ENCODE results near the gene SLC9A3. TPM values are rescaled to one million over a fixed set of nuclear protein-coding genes. Genes with fewer than 3 reads are reported as not detected.

Gene SLC9A3
- total RNA-seq, 1 experiment from 2014 or later, result 2.0 TPM

- peaks cover 46% of the 10 kb centered on the region for H3K4me1 ChIP-seq (ENCODE audit: low read length)
- no peaks in the 10 kb centered on the region for H3K9me3 ChIP-seq (ENCODE audit: low read length)
- H3K27me3 ChIP-seq (ENCODE audit: low read length), result no peaks in the 10 kb centered on the region
- H3K36me3 ChIP-seq (ENCODE audit: insufficient read depth, low read length), result no peaks in the 10 kb centered on the region
- H3K9me2 ChIP-seq (replicated peaks; ENCODE audit: insufficient read depth, low read length), result no peaks in the 10 kb centered on the region
- no peaks in the 10 kb centered on the region for H3K79me2 ChIP-seq (ENCODE audit: low read length)
- no peak overlapping the region for H3K4me3 ChIP-seq (ENCODE audit: low read length)
- DNase-seq, result no peak
- no peak overlapping the region for H3K27ac ChIP-seq (ENCODE audit: low read length)
- H3K4me2 ChIP-seq (ENCODE audit: low read depth, low read length, poor library complexity, severe bottlenecking), result peak overlapping the region; percentile 33
- 0 out of 2 replicates have a peak overlapping the region, but pooled peaks have one; percentile 1 for H3K9ac ChIP-seq (ENCODE audit: low read length)
- H2AFZ ChIP-seq (ENCODE audit: low read length), result no peak overlapping the region
- H4K20me1 ChIP-seq (ENCODE audit: insufficient read depth, low read depth, low read length), result no peaks in the 10 kb centered on the region
Observed at GRCh38 chr5:526456-527088, 2.3 kb upstream of the SLC9A3 start.

GRCh38 chr5:525916-526315 lies 1.7 kb upstream of the SLC9A3 start:
- Histone ChIP-seq H3K27ac (ENCODE audit: low read length) (no peak overlapping the region), H3K9ac (ENCODE audit: low read length) (no peak overlapping the region), H3K4me3 (ENCODE audit: low read length) (no peak overlapping the region), H3K9me3 (ENCODE audit: low read length) (no peaks in the 10 kb centered on the region), H3K4me2 (ENCODE audit: low read depth, low read length, poor library complexity, severe bottlenecking) (no peak overlapping the region), H2AFZ (ENCODE audit: low read length) (no peak overlapping the region), H3K4me1 (ENCODE audit: low read length) (peaks cover 40% of the 10 kb centered on the region), H4K20me1 (ENCODE audit: insufficient read depth, low read depth, low read length) (no peaks in the 10 kb centered on the region), H3K27me3 (ENCODE audit: low read length) (no peaks in the 10 kb centered on the region), H3K36me3 (ENCODE audit: insufficient read depth, low read length) (no peaks in the 10 kb centered on the region), H3K79me2 (ENCODE audit: low read length) (no peaks in the 10 kb centered on the region), H3K9me2 (replicated peaks; ENCODE audit: insufficient read depth, low read length) (no peaks in the 10 kb centered on the region)
- no peak for DNase-seq

- H3K9me2 ChIP-seq (replicated peaks; ENCODE audit: insufficient read depth, low read length), result no peaks in the 10 kb centered on the region
- H3K4me3 ChIP-seq (ENCODE audit: low read length), result no peak overlapping the region
- no peaks in the 10 kb centered on the region for H3K36me3 ChIP-seq (ENCODE audit: insufficient read depth, low read length)
- H3K27ac ChIP-seq (ENCODE audit: low read length), result no peak overlapping the region
- DNase-seq, result no peak
- no peak overlapping the region for H3K9ac ChIP-seq (ENCODE audit: low read length)
- no peak overlapping the region for H3K4me2 ChIP-seq (ENCODE audit: low read depth, low read length, poor library complexity, severe bottlenecking)
- H3K4me1 ChIP-seq (ENCODE audit: low read length), result peaks cover 40% of the 10 kb centered on the region
- no peaks in the 10 kb centered on the region for H3K79me2 ChIP-seq (ENCODE audit: low read length)
- H2AFZ ChIP-seq (ENCODE audit: low read length), result no peak overlapping the region
- no peaks in the 10 kb centered on the region for H3K27me3 ChIP-seq (ENCODE audit: low read length)
- no peaks in the 10 kb centered on the region for H3K9me3 ChIP-seq (ENCODE audit: low read length)
- H4K20me1 ChIP-seq (ENCODE audit: insufficient read depth, low read depth, low read length), result no peaks in the 10 kb centered on the region
Observed at GRCh38 chr5:524973-525761, 918 bp upstream of the SLC9A3 start.

- Histone ChIP-seq H3K79me2 (ENCODE audit: low read length) (no peaks in the 10 kb centered on the region), H3K9me3 (ENCODE audit: low read length) (no peaks in the 10 kb centered on the region), H2AFZ (ENCODE audit: low read length) (no peak overlapping the region), H4K20me1 (ENCODE audit: insufficient read depth, low read depth, low read length) (no peaks in the 10 kb centered on the region), H3K4me3 (ENCODE audit: low read length) (no peak overlapping the region), H3K36me3 (ENCODE audit: insufficient read depth, low read length) (no peaks in the 10 kb centered on the region), H3K27me3 (ENCODE audit: low read length) (no peaks in the 10 kb centered on the region), H3K9me2 (replicated peaks; ENCODE audit: insufficient read depth, low read length) (no peaks in the 10 kb centered on the region), H3K9ac (ENCODE audit: low read length) (no peak overlapping the region), H3K4me2 (ENCODE audit: low read depth, low read length, poor library complexity, severe bottlenecking) (no peak overlapping the region), H3K4me1 (ENCODE audit: low read length) (peaks cover 26% of the 10 kb centered on the region), H3K27ac (ENCODE audit: low read length) (no peak overlapping the region)
- DNase-seq, result no peak
Observed at GRCh38 chr5:523441-524222, 617 bp downstream of the SLC9A3 start.

GRCh38 chr5:522899-523440 lies 1.3 kb downstream of the SLC9A3 start:
- Histone ChIP-seq H3K27me3 (ENCODE audit: low read length) (no peaks in the 10 kb centered on the region), H3K4me1 (ENCODE audit: low read length) (peaks cover 24% of the 10 kb centered on the region), H3K4me3 (ENCODE audit: low read length) (no peak overlapping the region), H3K9me3 (ENCODE audit: low read length) (no peaks in the 10 kb centered on the region), H3K27ac (ENCODE audit: low read length) (no peak overlapping the region), H3K9ac (ENCODE audit: low read length) (no peak overlapping the region), H2AFZ (ENCODE audit: low read length) (no peak overlapping the region), H3K9me2 (replicated peaks; ENCODE audit: insufficient read depth, low read length) (no peaks in the 10 kb centered on the region), H3K36me3 (ENCODE audit: insufficient read depth, low read length) (no peaks in the 10 kb centered on the region), H3K4me2 (ENCODE audit: low read depth, low read length, poor library complexity, severe bottlenecking) (no peak overlapping the region), H3K79me2 (ENCODE audit: low read length) (no peaks in the 10 kb centered on the region), H4K20me1 (ENCODE audit: insufficient read depth, low read depth, low read length) (no peaks in the 10 kb centered on the region)
- no peak for DNase-seq

- Histone ChIP-seq H4K20me1 (ENCODE audit: insufficient read depth, low read depth, low read length) (no peaks in the 10 kb centered on the region), H3K79me2 (ENCODE audit: low read length) (no peaks in the 10 kb centered on the region), H3K9me2 (replicated peaks; ENCODE audit: insufficient read depth, low read length) (no peaks in the 10 kb centered on the region), H3K27ac (ENCODE audit: low read length) (no peak overlapping the region), H3K9ac (ENCODE audit: low read length) (no peak overlapping the region), H2AFZ (ENCODE audit: low read length) (no peak overlapping the region), H3K4me1 (ENCODE audit: low read length) (peaks cover 16% of the 10 kb centered on the region), H3K4me3 (ENCODE audit: low read length) (no peak overlapping the region), H3K27me3 (ENCODE audit: low read length) (no peaks in the 10 kb centered on the region), H3K4me2 (ENCODE audit: low read depth, low read length, poor library complexity, severe bottlenecking) (no peak overlapping the region), H3K9me3 (ENCODE audit: low read length) (no peaks in the 10 kb centered on the region), H3K36me3 (ENCODE audit: insufficient read depth, low read length) (no peaks in the 10 kb centered on the region)
- no peak for DNase-seq
Observed at GRCh38 chr5:522116-522515, 2.1 kb downstream of the SLC9A3 start.

GRCh38 chr5:521680-522079 lies 2.6 kb downstream of the SLC9A3 start:
- Histone ChIP-seq H4K20me1 (ENCODE audit: insufficient read depth, low read depth, low read length) (no peaks in the 10 kb centered on the region), H2AFZ (ENCODE audit: low read length) (no peak overlapping the region), H3K9ac (ENCODE audit: low read length) (no peak overlapping the region), H3K9me3 (ENCODE audit: low read length) (no peaks in the 10 kb centered on the region), H3K4me1 (ENCODE audit: low read length) (peaks cover 11% of the 10 kb centered on the region), H3K9me2 (replicated peaks; ENCODE audit: insufficient read depth, low read length) (no peaks in the 10 kb centered on the region), H3K4me3 (ENCODE audit: low read length) (no peak overlapping the region), H3K79me2 (ENCODE audit: low read length) (no peaks in the 10 kb centered on the region), H3K27ac (ENCODE audit: low read length) (no peak overlapping the region), H3K4me2 (ENCODE audit: low read depth, low read length, poor library complexity, severe bottlenecking) (no peak overlapping the region), H3K27me3 (ENCODE audit: low read length) (no peaks in the 10 kb centered on the region), H3K36me3 (ENCODE audit: insufficient read depth, low read length) (no peaks in the 10 kb centered on the region)
- no peak for DNase-seq

- H2AFZ ChIP-seq (ENCODE audit: low read length), result no peak overlapping the region
- H4K20me1 ChIP-seq (ENCODE audit: insufficient read depth, low read depth, low read length), result no peaks in the 10 kb centered on the region
- peaks cover 8% of the 10 kb centered on the region for H3K4me1 ChIP-seq (ENCODE audit: low read length)
- H3K79me2 ChIP-seq (ENCODE audit: low read length), result no peaks in the 10 kb centered on the region
- no peak for DNase-seq
- H3K36me3 ChIP-seq (ENCODE audit: insufficient read depth, low read length), result no peaks in the 10 kb centered on the region
- H3K9me3 ChIP-seq (ENCODE audit: low read length), result no peaks in the 10 kb centered on the region
- H3K9me2 ChIP-seq (replicated peaks; ENCODE audit: insufficient read depth, low read length), result no peaks in the 10 kb centered on the region
- no peak overlapping the region for H3K4me2 ChIP-seq (ENCODE audit: low read depth, low read length, poor library complexity, severe bottlenecking)
- H3K27me3 ChIP-seq (ENCODE audit: low read length), result no peaks in the 10 kb centered on the region
- H3K4me3 ChIP-seq (ENCODE audit: low read length), result no peak overlapping the region
- H3K9ac ChIP-seq (ENCODE audit: low read length), result no peak overlapping the region
- H3K27ac ChIP-seq (ENCODE audit: low read length), result no peak overlapping the region
Observed at GRCh38 chr5:520850-521226, 3.4 kb downstream of the SLC9A3 start.

Measured in Karpas-422 (cell line).